ENCODE results near the gene RNF25.
A peak's percentile ranks its signal among the peaks of the same experiment; 100 is the strongest.

The RNF25 gene

DNA sequence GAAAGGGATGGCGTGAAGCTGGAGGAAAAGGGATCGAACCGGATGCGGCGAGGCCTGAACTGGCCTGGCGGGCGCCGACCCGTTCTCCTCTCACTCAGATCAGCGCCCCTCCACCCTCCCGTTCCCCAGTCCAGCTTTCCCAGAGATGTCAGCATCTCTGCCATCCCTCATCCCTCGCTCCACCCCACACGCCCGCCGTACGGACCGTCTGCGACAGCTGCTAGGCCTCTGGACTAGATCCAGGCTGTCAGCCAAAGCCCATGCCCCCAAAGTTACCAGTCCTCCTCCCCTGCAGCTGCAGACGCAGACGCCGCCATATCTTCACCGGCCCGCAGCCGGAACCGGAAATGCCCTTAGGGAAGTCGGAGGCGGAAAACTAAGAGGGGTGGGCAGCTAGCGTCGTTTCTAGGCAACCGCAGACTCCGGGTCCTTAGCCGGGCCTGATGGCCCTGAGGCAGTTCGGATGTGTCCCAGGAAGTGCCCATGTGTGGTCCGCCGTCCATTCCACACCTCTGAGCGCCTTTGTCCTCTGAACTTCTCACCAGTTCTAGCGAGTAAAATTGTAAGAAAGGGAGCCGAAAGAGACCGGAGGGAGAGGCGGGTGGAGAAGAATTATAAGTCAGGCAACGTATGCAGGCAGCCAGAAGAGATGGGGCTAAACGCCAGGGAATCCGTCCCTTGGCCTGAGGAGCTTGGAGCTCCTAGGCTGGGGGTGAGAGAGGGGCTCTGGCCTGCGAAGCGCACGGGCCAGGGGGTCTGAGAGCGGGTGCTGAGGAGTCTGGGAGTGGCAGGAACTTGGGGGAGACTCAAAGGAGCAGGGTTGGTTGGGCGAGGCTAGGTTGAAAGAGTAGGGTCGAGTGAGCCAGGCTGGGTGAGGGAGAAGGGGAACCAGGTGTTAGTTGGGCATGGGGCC is at the start of gene RNF25, which contains the start of gene STK36:
Gene RNF25 (minus strand): TSS at position 349 of the 913 bp plus-strand sequence. CDS start 32 bp downstream, at position 317.
Gene STK36 (plus strand): TSS at position 433 of the 913 bp plus-strand sequence. CDS start 744 bp downstream, outside the sequence.
- peak within 1 kb of the TSS; percentile 93 for H3K4me3 ChIP-seq (ENCODE audit: low read depth, low read length)
- H3K79me2 ChIP-seq (ENCODE audit: control insufficient read depth, insufficient read depth, low read length, unreplicated experiment): peaks cover 39% of the 10 kb centered on the region
- H3K27me3 ChIP-seq (ENCODE audit: insufficient read depth, low read length): no peaks in the 10 kb centered on the region
- H2AFZ ChIP-seq (ENCODE audit: low read length, unreplicated experiment): peak within 1 kb of the TSS; percentile 83
- H3K4me1 ChIP-seq (ENCODE audit: control insufficient read depth, insufficient read depth, low read length, unreplicated experiment): peaks cover 14% of the 10 kb centered on the region
- H3K27ac ChIP-seq (ENCODE audit: low read depth, low read length): peak within 1 kb of the TSS; percentile 81
- H3K36me3 ChIP-seq (ENCODE audit: insufficient read depth, low read length): peaks cover 13% of the 10 kb centered on the region; the same call in 1 of the 2 replicates

DNA sequence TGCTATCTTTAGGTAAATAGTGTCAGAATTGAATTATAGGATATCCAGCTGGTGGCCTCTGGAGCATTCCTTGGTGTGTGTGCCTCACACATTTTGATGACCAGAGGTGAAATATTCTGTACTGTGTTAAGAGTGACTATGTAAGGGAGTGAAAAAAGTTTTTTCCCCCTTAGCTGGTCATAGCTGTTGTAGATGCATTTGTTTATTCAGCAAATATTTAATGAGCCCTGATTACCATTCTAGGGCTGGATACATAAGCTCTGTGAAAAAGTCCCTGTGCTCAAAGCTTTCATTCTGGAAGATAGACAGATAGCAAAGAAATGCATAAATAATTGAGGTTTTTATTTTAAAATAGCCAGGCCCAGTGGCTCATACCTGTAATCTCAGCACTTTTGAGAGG is 49.7 kb upstream of the RNF25 start:
- Histone ChIP-seq H3K4me1 (ENCODE audit: control insufficient read depth, insufficient read depth, low read length, unreplicated experiment) (peaks cover 20% of the 10 kb centered on the region), H3K79me2 (ENCODE audit: control insufficient read depth, insufficient read depth, low read length, unreplicated experiment) (peaks cover 83% of the 10 kb centered on the region), H3K36me3 (ENCODE audit: insufficient read depth, low read length) (peaks cover 11% of the 10 kb centered on the region; the same call in 1 of the 2 replicates), H2AFZ (ENCODE audit: low read length, unreplicated experiment) (no peak overlapping the region), H3K27ac (ENCODE audit: low read depth, low read length) (no peak overlapping the region), H3K27me3 (ENCODE audit: insufficient read depth, low read length) (no peaks in the 10 kb centered on the region), H3K4me3 (ENCODE audit: low read depth, low read length) (no peak overlapping the region)

GRCh38 chr2:218720048-218721041 is 48.5 kb upstream of the RNF25 start:
- Histone ChIP-seq H3K4me3 (ENCODE audit: low read depth, low read length) (no peak overlapping the region), H2AFZ (ENCODE audit: low read length, unreplicated experiment) (no peak overlapping the region), H3K27ac (ENCODE audit: low read depth, low read length) (no peak overlapping the region), H3K36me3 (ENCODE audit: insufficient read depth, low read length) (0 out of 2 replicates have a peak, but pooled peaks cover 3% of the 10 kb centered on the region), H3K4me1 (ENCODE audit: control insufficient read depth, insufficient read depth, low read length, unreplicated experiment) (peaks cover 23% of the 10 kb centered on the region), H3K27me3 (ENCODE audit: insufficient read depth, low read length) (no peaks in the 10 kb centered on the region), H3K79me2 (ENCODE audit: control insufficient read depth, insufficient read depth, low read length, unreplicated experiment) (peaks cover 79% of the 10 kb centered on the region)

GRCh38 chr2:218719457-218719856 is 47.7 kb upstream of the RNF25 start:
- H2AFZ ChIP-seq (ENCODE audit: low read length, unreplicated experiment): no peak overlapping the region
- H3K27me3 ChIP-seq (ENCODE audit: insufficient read depth, low read length): no peaks in the 10 kb centered on the region
- H3K4me1 ChIP-seq (ENCODE audit: control insufficient read depth, insufficient read depth, low read length, unreplicated experiment): peaks cover 26% of the 10 kb centered on the region
- H3K79me2 ChIP-seq (ENCODE audit: control insufficient read depth, insufficient read depth, low read length, unreplicated experiment): peaks cover 77% of the 10 kb centered on the region
- no peak overlapping the region for H3K4me3 ChIP-seq (ENCODE audit: low read depth, low read length)
- H3K36me3 ChIP-seq (ENCODE audit: insufficient read depth, low read length): no peaks in the 10 kb centered on the region
- H3K27ac ChIP-seq (ENCODE audit: low read depth, low read length): no peak overlapping the region

DNA sequence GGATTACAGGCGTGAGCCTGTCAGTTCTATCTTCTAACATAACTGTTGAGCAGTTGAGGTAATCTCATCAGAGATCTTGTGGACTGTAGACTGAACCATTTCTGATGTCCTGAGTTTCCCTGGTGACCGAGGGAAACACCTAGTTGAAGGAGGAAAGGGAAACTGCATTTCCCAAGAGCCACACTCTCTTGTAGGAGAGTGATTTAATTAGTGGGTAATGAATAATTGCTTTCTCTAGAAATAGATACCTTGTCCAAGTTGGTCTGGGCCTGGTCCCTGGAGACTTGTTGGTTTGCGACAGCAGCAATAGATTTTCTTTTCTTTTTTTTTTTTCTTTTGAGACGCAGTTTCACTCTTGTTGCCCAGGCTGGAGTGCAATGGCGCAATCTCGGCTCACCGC is 46.3 kb upstream of the RNF25 start:
- Histone ChIP-seq H3K27ac (ENCODE audit: low read depth, low read length) (no peak overlapping the region), H3K79me2 (ENCODE audit: control insufficient read depth, insufficient read depth, low read length, unreplicated experiment) (peaks cover 79% of the 10 kb centered on the region), H3K36me3 (ENCODE audit: insufficient read depth, low read length) (no peaks in the 10 kb centered on the region)

GRCh38 chr2:218717262-218717661 is 45.5 kb upstream of the RNF25 start:
- Histone ChIP-seq H3K27ac (ENCODE audit: low read depth, low read length) (no peak overlapping the region), H3K36me3 (ENCODE audit: insufficient read depth, low read length) (no peaks in the 10 kb centered on the region), H3K4me3 (ENCODE audit: low read depth, low read length) (peak overlapping the region; percentile 41; the same call in 1 of the 2 replicates), H3K79me2 (ENCODE audit: control insufficient read depth, insufficient read depth, low read length, unreplicated experiment) (peaks cover 80% of the 10 kb centered on the region), H3K4me1 (ENCODE audit: control insufficient read depth, insufficient read depth, low read length, unreplicated experiment) (peaks cover 17% of the 10 kb centered on the region), H3K27me3 (ENCODE audit: insufficient read depth, low read length) (no peaks in the 10 kb centered on the region), H2AFZ (ENCODE audit: low read length, unreplicated experiment) (no peak overlapping the region)

More for the DNA sequence above, 46.3 kb upstream of the RNF25 start:
- no peak overlapping the region for H3K4me3 ChIP-seq (ENCODE audit: low read depth, low read length)
- peaks cover 24% of the 10 kb centered on the region for H3K4me1 ChIP-seq (ENCODE audit: control insufficient read depth, insufficient read depth, low read length, unreplicated experiment)
- no peak overlapping the region for H2AFZ ChIP-seq (ENCODE audit: low read length, unreplicated experiment)
- H3K27me3 ChIP-seq (ENCODE audit: insufficient read depth, low read length): no peaks in the 10 kb centered on the region

GRCh38 chr2:218716070-218716469 is 44.3 kb upstream of the RNF25 start:
- H3K4me1 ChIP-seq (ENCODE audit: control insufficient read depth, insufficient read depth, low read length, unreplicated experiment): peaks cover 24% of the 10 kb centered on the region
- H3K27ac ChIP-seq (ENCODE audit: low read depth, low read length): peak overlapping the region; percentile 27
- H3K36me3 ChIP-seq (ENCODE audit: insufficient read depth, low read length): no peaks in the 10 kb centered on the region
- H3K79me2 ChIP-seq (ENCODE audit: control insufficient read depth, insufficient read depth, low read length, unreplicated experiment): peaks cover 82% of the 10 kb centered on the region
- H3K27me3 ChIP-seq (ENCODE audit: insufficient read depth, low read length): no peaks in the 10 kb centered on the region
- no peak overlapping the region for H2AFZ ChIP-seq (ENCODE audit: low read length, unreplicated experiment)
- H3K4me3 ChIP-seq (ENCODE audit: low read depth, low read length): no peak overlapping the region

- H2AFZ ChIP-seq (ENCODE audit: low read length, unreplicated experiment): no peak overlapping the region
- no peak overlapping the region for H3K27ac ChIP-seq (ENCODE audit: low read depth, low read length)
- H3K4me1 ChIP-seq (ENCODE audit: control insufficient read depth, insufficient read depth, low read length, unreplicated experiment): peaks cover 24% of the 10 kb centered on the region
- no peaks in the 10 kb centered on the region for H3K27me3 ChIP-seq (ENCODE audit: insufficient read depth, low read length)
- peaks cover 62% of the 10 kb centered on the region for H3K79me2 ChIP-seq (ENCODE audit: control insufficient read depth, insufficient read depth, low read length, unreplicated experiment)
- H3K36me3 ChIP-seq (ENCODE audit: insufficient read depth, low read length): no peaks in the 10 kb centered on the region
- no peak overlapping the region for H3K4me3 ChIP-seq (ENCODE audit: low read depth, low read length)
Measured at GRCh38 chr2:218713922-218714321, 42.1 kb upstream of the RNF25 start.

DNA sequence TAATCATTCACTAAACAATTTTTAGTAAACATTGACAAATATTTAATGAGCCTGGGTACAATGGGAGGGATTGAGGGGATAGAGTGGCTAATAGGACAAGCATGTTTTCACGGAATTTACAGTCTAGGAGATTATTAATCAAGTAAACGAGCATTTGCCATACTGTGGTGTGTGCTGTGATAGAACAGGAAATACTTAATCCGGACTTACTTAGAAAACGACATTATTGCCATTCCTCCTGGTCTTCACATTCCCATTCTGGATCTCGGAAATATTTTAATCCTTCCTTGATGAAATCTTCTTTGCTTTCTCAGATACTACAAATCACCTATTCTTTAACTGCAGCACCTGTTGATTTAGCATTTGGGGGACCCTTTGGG is 39.7 kb upstream of the RNF25 start:
- Histone ChIP-seq H2AFZ (ENCODE audit: low read length, unreplicated experiment) (peak overlapping the region; percentile 65), H3K4me1 (ENCODE audit: control insufficient read depth, insufficient read depth, low read length, unreplicated experiment) (peaks cover 14% of the 10 kb centered on the region), H3K79me2 (ENCODE audit: control insufficient read depth, insufficient read depth, low read length, unreplicated experiment) (peaks cover 46% of the 10 kb centered on the region), H3K27me3 (ENCODE audit: insufficient read depth, low read length) (no peaks in the 10 kb centered on the region), H3K27ac (ENCODE audit: low read depth, low read length) (peak overlapping the region; percentile 75), H3K36me3 (ENCODE audit: insufficient read depth, low read length) (no peaks in the 10 kb centered on the region), H3K4me3 (ENCODE audit: low read depth, low read length) (peak overlapping the region; percentile 90)
